Stimulated activated memory B cell treated with anti-CD40 and anti-IgM and Interleukin-4, amounts not matched to agents 10 μg/mL and 1 μg/mL and 100 μg/mL, for 72 hours (primary cell): ENCODE results near the gene CRISP2.
"Not testable (repeated sequence)": the region's sequence is repeated elsewhere in the genome, so short reads cannot be mapped to it uniquely, and the experiment has no call there.

Source experiments
- ATAC-seq: fragments of 150-1000 bp; cut with Tn5 transposase; 2 replicates; pipeline ENCODE4 v1.10.0; 2021
- H3K27ac Mint-ChIP-seq: one replicate; pipeline ENCODE4 v1.8.0; 2022; ENCODE audit warnings: mild to moderate bottlenecking, mixed read lengths
- H3K27me3 Mint-ChIP-seq: one replicate; pipeline ENCODE4 v1.8.0; 2022; ENCODE audit warnings: mixed read lengths
- H3K36me3 Mint-ChIP-seq: one replicate; pipeline ENCODE4 v1.8.0; 2022; ENCODE audit warnings: mixed read lengths
- H3K4me1 Mint-ChIP-seq: one replicate; pipeline ENCODE4 v1.8.0; 2022; ENCODE audit warnings: mixed read lengths
- H3K4me3 Mint-ChIP-seq: one replicate; pipeline ENCODE4 v1.8.0; 2022; ENCODE audit warnings: mild to moderate bottlenecking, moderate library complexity, mixed read lengths
- H3K9me3 Mint-ChIP-seq: one replicate; pipeline ENCODE4 v1.8.0; 2022; ENCODE audit warnings: mixed read lengths

Gene CRISP2

DNA sequence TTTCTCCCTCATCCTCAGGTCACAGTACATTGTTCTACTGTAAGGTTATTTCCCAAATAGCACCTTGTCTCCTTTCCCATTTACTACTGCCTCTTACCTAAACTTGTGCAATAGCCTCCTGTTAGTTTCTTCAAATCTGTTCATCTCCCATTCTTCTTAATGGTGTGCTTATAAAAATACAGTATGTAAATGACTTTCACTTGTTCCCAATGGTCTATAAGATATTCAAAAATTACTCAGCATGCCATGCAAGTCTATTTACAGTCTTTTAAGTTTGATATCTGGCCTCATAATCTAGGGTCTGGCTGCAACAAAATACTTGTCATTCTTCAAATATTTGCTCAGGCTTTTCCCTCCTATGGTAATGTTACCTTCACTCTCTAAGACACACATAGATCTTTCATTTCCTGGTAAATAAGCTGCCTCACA, 45.2 kb downstream of the CRISP2 start:
- Mint-ChIP-seq H3K9me3 (peaks cover 22% of the 10 kb centered on the region), H3K4me3 (no peak overlapping the region), H3K4me1 (no peaks in the 10 kb centered on the region), H3K27me3 (no peaks in the 10 kb centered on the region), H3K36me3 (no peaks in the 10 kb centered on the region), H3K27ac (no peak overlapping the region)
- no peak for ATAC-seq

DNA sequence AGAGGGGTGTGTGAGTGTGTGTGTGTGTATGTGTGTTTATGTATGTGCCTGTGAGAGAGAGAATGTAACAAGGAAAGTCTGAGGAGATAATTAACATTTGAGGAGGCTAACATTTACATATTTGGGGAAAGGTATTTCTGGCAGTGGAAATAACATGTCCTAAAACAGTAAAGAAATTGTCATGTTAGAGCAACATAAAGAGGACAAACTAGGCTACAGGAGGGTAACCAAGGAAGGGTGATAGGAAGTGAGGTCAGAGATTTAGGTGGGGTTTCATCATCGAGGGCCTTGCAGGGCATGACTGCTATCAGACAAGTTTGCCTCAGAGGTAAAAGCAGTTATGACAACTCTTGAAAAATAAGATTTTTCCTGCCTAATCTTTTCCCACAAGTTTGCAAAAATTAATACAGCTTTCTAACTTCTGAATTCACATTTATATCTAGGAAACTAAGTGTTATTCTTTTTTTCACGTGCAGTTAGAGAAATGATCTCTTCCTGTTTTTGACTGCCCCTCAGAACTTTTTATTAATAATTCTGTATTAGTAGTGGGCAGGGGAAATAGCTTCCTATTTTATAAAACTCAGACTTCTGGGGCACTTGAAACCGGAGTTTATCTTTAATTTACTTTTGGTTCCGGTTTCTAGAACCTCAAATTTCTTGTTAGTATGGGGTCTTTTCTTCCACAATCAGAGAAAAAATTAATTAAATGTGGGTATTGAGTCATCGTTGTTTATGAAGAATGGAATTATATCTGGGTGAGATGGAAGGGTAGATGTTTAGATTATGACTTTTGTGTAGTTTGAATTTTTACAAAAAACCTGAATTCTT, 46.2 kb downstream of the CRISP2 start:
- no peaks in the 10 kb centered on the region for H3K36me3 Mint-ChIP-seq
- H3K9me3 Mint-ChIP-seq: peaks cover 21% of the 10 kb centered on the region
- ATAC-seq: no peak

DNA sequence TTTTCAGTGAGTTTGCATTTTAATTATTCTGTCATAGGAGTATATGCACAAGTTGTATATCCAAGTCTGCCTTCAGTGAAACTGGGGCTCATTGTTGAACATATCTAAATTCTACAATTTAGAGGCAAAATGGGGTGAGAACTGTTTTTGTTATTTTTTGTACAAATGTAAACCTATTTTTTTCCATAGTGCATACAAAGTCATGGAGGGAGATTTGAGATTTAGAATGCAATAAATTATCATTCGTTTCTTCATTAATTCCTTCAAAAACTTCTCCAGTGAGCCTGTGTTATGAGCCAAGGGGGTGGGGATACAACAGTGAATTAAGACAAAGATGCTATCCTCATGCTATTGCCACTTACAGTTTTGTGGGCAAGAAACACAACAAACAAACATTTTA, 46.9 kb downstream of the CRISP2 start:
- Mint-ChIP-seq H3K36me3 (no peaks in the 10 kb centered on the region), H3K27me3 (no peaks in the 10 kb centered on the region), H3K9me3 (peaks cover 16% of the 10 kb centered on the region), H3K4me3 (no peak overlapping the region), H3K4me1 (no peaks in the 10 kb centered on the region), H3K27ac (no peak overlapping the region)
- ATAC-seq: no peak

More for the DNA sequence above, 46.2 kb downstream of the CRISP2 start:
- Mint-ChIP-seq H3K27me3 (no peaks in the 10 kb centered on the region), H3K27ac (no peak overlapping the region), H3K4me3 (no peak overlapping the region), H3K4me1 (no peaks in the 10 kb centered on the region)

DNA sequence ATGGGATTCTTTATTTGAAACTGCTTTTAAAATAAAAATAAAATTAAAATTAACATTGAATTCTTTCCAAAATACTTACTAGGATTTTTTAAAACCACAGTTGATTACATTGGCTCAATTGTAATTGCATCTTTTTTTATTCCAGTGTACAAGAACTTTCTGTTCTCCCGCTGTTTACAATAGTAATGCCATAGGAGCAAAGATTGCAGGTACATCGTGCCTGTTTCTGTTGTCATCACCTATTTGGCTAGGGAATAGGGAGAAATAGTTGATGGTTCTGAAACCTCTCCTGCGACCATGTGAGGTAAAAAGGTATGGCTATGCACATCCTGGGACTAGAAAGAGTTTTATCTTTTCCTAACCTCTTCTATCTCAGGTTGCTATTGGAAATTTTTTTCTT, 48.5 kb downstream of the CRISP2 start:
- no peaks in the 10 kb centered on the region for H3K36me3 Mint-ChIP-seq
- H3K4me3 Mint-ChIP-seq: no peak overlapping the region
- no peaks in the 10 kb centered on the region for H3K4me1 Mint-ChIP-seq
- H3K9me3 Mint-ChIP-seq: peaks cover 7% of the 10 kb centered on the region
- no peak overlapping the region for H3K27ac Mint-ChIP-seq
- H3K27me3 Mint-ChIP-seq: no peaks in the 10 kb centered on the region
- no peak for ATAC-seq

DNA sequence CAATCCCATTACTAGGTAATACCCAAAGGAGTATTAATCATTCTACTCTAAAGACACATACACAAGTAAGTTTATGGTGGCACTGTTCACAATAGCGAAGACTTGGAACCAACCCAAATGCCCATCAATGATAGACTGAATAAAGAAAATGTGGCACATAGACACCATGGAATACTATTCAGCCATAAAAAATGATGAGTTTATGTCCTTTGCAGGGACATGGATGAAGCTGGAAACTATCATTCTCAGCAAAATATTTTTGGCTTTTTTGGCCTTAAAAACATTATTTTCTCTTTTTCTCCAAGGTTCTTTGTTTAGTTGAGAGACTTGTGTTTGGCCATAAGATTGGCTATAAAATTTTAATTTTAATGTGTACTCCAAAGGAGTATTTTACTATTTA, 49.3 kb downstream of the CRISP2 start:
- not testable (repeated sequence) for H3K9me3 Mint-ChIP-seq

DNA sequence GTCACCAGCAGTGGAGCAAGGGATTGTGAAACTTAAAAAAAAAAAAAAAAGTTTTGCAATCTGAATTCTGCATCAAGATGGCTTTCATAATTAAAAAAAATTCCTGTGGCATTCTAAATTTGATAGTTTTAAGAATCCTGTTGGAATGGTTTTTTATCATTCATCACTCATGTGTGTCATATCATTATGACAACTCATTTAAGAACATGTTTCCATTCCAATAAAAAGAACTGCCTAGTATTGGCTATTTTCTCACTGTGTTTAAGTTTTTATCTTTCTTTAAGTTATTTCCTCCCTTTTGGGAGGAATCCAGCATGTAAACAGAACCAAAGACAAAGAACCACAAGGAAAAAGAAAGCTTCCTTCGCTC, 50.5 kb downstream of the CRISP2 start:
- H3K27ac Mint-ChIP-seq: no peak overlapping the region
- peaks cover 8% of the 10 kb centered on the region for H3K9me3 Mint-ChIP-seq
- no peaks in the 10 kb centered on the region for H3K27me3 Mint-ChIP-seq
- ATAC-seq: no peak
- H3K4me1 Mint-ChIP-seq: no peaks in the 10 kb centered on the region
- no peak overlapping the region for H3K4me3 Mint-ChIP-seq
- H3K36me3 Mint-ChIP-seq: no peaks in the 10 kb centered on the region

More for the DNA sequence above, 49.3 kb downstream of the CRISP2 start:
- not testable (repeated sequence) for H3K4me1 Mint-ChIP-seq, ATAC-seq, H3K27me3 Mint-ChIP-seq, H3K4me3 Mint-ChIP-seq, H3K36me3 Mint-ChIP-seq, H3K27ac Mint-ChIP-seq

DNA sequence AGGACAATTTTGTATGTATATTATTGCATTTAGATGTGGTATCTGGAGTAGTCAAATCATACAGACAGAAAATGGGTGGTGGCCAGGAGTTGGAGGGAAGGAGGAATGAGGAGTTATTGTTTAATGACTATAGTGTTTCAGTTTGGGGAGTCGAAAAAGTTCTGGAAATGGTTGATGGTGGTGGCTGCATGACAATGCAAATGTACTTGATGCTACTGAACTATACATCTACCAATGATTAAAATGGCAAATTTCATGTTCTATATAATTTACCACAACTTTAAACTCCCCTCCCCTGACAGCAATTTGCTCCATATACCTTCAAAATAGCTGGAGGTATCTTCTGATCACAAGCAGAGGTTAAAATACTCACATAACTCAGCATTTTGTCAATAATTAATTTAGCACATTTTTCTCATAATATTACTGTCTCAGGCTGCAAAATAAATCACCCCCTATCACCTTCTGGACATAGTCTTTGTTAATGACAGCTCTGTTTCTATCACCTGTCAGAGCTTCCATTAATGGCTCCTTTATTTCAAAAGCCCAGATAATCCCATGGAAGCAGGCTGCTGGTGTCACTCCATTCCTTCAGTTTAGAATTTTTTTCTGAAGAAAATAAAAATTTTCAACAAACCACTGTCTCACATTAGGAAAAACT, 51.0 kb downstream of the CRISP2 start:
- no peaks in the 10 kb centered on the region for H3K36me3 Mint-ChIP-seq
- no peak overlapping the region for H3K4me3 Mint-ChIP-seq
- peaks cover 8% of the 10 kb centered on the region for H3K9me3 Mint-ChIP-seq
- no peak for ATAC-seq
- no peaks in the 10 kb centered on the region for H3K4me1 Mint-ChIP-seq
- no peaks in the 10 kb centered on the region for H3K27me3 Mint-ChIP-seq
- H3K27ac Mint-ChIP-seq: no peak overlapping the region

DNA sequence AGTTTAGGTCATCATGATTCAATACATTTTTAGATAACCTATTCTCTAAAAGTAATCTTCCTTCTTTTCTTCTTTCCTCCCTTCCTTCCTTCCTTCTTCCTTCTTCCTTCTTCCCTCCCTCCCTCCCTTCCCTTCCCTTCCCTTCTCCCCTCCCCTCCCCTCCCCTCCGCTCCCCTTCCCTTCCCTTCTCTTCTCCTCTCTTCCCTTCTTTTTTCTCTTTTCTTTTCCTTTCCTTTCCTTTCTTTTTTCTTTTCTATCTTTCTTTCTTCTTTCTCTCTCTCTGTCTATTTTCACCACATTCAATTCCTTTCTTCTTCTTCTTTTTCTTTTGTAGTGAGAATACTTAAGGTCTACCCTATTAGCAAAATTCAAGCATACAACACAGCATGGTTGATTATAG, 59.4 kb downstream of the CRISP2 start:
- no peaks in the 10 kb centered on the region for H3K36me3 Mint-ChIP-seq
- ATAC-seq: no peak
- H3K4me1 Mint-ChIP-seq: no peaks in the 10 kb centered on the region
- no peak overlapping the region for H3K27ac Mint-ChIP-seq
- H3K9me3 Mint-ChIP-seq: peaks cover 4% of the 10 kb centered on the region
- no peaks in the 10 kb centered on the region for H3K27me3 Mint-ChIP-seq
- no peak overlapping the region for H3K4me3 Mint-ChIP-seq

DNA sequence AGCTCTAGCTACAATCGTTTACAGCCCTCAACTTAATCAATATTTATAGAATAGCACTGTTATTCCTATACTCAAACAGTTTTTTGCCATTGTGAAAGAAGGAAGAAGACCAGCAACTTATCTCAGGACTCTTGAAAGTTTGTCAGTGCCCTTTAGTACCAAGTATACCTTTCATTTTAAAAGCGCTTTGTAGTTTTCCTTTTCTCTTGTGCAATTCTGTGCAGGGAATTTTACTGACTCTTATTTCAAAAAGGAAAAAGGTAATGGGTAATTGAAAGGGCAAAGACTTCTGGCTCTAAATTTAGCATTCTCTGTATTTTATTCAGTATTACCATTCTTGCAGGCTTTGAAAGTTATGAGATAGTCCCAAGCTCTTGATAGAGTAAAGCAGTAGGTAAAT, 59.9 kb downstream of the CRISP2 start:
- ATAC-seq: no peak
- no peaks in the 10 kb centered on the region for H3K4me1 Mint-ChIP-seq
- H3K36me3 Mint-ChIP-seq: no peaks in the 10 kb centered on the region
- no peak overlapping the region for H3K4me3 Mint-ChIP-seq
- peaks cover 2% of the 10 kb centered on the region for H3K9me3 Mint-ChIP-seq
- no peaks in the 10 kb centered on the region for H3K27me3 Mint-ChIP-seq
- no peak overlapping the region for H3K27ac Mint-ChIP-seq

DNA sequence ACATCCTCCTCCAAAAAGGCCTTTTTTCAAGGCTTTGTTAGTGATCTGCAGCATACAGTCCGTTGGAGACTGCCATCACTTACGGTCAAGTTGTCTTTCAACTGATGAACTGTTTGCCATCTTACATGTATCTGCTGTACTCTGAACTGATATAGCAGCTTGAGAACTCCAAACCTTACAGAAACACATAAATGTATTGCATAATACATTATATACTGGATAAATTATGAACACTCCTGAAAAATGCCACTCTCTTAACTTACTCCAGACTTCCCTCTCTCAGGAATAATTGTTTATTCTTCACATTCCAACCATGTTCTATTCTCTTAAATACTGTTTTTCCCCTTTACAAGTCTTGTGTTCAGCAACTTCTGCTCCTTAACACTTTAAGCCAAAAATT, 62.1 kb downstream of the CRISP2 start:
- no peak for ATAC-seq
- H3K4me1 Mint-ChIP-seq: no peaks in the 10 kb centered on the region
- H3K27ac Mint-ChIP-seq: no peak overlapping the region
- no peaks in the 10 kb centered on the region for H3K27me3 Mint-ChIP-seq
- no peaks in the 10 kb centered on the region for H3K36me3 Mint-ChIP-seq
- peaks cover 2% of the 10 kb centered on the region for H3K9me3 Mint-ChIP-seq
- H3K4me3 Mint-ChIP-seq: no peak overlapping the region

DNA sequence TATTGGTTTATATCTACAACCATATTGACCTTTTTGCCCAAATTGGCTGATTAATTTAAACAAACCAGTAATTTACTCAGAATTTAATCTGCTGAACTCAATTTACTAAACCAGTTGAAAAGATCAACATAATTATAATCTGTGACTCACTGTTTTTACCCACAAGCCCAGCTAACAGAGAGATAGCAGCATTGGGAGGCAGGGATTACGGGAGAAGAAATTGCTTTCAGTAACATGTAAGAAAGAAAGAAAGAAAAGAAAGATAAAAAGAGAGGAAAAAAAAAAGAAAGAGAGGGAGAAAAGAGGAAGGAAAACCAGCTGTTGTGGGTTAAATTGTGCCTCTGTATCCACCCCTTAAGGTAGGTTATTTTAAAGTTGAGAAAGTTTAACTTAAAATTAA, 63.4 kb downstream of the CRISP2 start:
- no peak for ATAC-seq

DNA sequence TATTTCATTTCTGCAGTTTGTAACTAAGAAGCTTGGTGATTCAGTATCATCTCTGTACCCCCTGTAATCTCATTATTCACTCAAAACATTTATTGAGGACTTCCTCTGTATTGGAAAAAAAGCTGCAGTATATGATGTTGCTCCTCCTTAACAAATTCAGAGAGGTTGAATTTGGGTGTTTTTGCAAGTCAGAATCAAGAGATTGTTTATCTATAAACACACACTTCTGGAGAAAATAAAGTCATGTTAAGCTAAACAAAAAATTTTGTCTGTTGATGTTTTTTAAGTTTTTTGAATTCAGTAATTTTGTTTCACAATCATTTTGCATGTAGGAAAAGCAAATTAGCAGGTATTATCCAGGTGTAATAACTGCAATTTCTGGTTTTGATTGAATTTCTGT, 65.3 kb downstream of the CRISP2 start:
- no peaks in the 10 kb centered on the region for H3K4me1 Mint-ChIP-seq
- H3K27ac Mint-ChIP-seq: no peak overlapping the region
- no peak for ATAC-seq
- no peaks in the 10 kb centered on the region for H3K36me3 Mint-ChIP-seq
- no peak overlapping the region for H3K4me3 Mint-ChIP-seq
- H3K9me3 Mint-ChIP-seq: peaks cover 5% of the 10 kb centered on the region
- H3K27me3 Mint-ChIP-seq: no peaks in the 10 kb centered on the region

More for the DNA sequence above, 63.4 kb downstream of the CRISP2 start:
- no peaks in the 10 kb centered on the region for H3K27me3 Mint-ChIP-seq
- no peaks in the 10 kb centered on the region for H3K36me3 Mint-ChIP-seq
- no peak overlapping the region for H3K27ac Mint-ChIP-seq
- no peak overlapping the region for H3K4me3 Mint-ChIP-seq
- H3K9me3 Mint-ChIP-seq: peaks cover 5% of the 10 kb centered on the region
- no peaks in the 10 kb centered on the region for H3K4me1 Mint-ChIP-seq

DNA sequence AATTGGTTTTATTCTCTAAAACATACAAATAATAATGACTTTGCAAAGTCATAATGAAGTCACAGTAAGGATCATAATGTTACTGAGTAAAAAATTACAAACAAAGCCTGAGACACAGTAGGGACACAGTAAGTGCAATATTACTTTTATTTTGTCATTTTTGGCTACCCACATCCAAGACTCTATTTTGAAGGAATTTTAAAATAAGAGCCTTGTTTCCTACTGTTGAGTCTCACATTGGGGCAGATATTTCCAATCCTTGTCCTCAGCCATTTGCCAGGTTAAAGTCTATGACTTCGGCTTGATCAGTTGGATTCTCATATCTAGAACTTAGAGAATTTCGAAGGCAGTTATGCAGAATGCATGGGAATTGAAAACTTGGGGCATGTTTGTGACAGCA, 65.9 kb downstream of the CRISP2 start:
- Mint-ChIP-seq H3K4me1 (no peaks in the 10 kb centered on the region), H3K36me3 (no peaks in the 10 kb centered on the region), H3K27me3 (no peaks in the 10 kb centered on the region), H3K9me3 (peaks cover 5% of the 10 kb centered on the region), H3K27ac (no peak overlapping the region), H3K4me3 (no peak overlapping the region)
- ATAC-seq: no peak

DNA sequence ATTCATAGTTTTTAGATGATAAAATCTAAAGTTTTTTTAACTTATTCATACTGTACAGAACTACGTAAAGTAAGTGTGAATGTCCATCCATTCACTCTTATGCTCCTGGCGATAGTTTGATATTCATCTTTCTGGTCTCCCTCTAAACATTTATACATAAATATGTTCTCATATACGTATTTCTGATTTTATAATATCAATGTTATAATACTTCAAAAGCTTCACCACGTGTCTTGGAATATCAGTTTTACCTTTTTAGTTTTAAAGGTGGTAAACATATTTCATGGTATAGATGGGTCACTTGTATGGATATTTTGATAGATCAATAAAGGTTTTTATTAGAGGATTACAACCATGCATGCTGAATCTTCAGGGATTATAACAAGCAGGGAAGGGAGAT, 66.4 kb downstream of the CRISP2 start:
- no peak for ATAC-seq
- Mint-ChIP-seq H3K36me3 (no peaks in the 10 kb centered on the region), H3K4me1 (no peaks in the 10 kb centered on the region)

DNA sequence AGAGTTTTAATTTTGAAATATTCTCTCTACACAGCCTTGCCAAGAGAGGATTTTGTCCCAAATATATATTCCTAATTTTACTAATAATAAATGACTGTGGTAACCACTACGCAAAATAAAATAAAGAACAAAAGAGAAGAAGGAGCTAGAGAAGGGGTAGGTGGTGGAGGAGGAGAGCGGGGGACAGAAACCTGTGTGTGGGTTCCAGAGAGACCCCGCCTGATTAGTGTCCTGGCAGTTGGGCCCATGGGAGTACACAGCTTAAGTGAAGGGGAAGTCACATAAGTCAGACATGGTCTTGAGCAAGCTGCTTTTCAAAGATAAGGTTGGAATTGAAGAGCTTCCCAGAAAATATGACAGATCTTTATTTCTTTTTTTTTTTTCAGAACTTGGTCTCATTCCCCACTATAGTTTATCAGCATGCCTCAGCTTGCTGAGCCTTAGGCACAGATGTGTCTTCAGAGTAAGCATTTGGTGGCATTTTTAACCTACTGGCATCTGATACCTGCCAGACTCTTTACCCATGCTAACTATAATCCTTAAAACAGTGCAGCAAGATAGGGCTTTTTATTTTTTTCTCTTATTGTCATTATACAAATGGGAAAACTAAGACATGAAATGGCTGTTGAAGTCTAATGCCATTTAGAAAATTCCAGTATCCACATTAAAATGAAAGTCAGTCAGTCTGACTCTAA, 67.1 kb downstream of the CRISP2 start:
- ATAC-seq: no peak
- no peaks in the 10 kb centered on the region for H3K27me3 Mint-ChIP-seq

More for the DNA sequence above, 66.4 kb downstream of the CRISP2 start:
- no peak overlapping the region for H3K4me3 Mint-ChIP-seq
- H3K9me3 Mint-ChIP-seq: peaks cover 5% of the 10 kb centered on the region
- H3K27ac Mint-ChIP-seq: no peak overlapping the region
- H3K27me3 Mint-ChIP-seq: no peaks in the 10 kb centered on the region

DNA sequence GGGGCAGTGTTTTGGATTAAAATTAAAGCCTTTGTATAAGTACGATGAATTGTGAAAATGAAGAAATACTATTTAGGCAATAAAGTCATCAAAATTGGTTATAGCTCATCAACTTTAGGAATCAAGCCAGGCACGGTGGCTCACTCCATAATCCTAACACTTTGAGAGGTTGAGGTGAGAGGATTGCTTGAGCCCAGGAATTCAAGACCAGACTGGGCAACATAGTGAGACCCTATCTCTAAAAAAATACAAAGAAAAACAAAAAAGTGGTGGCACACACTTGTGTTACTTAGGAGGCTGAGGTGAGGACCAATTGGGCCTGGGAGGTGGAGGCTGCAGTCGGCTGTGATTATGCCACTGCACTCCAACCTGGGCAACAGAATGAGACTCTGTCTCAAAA, 68.2 kb downstream of the CRISP2 start:
- no peaks in the 10 kb centered on the region for H3K27me3 Mint-ChIP-seq
- H3K36me3 Mint-ChIP-seq: no peaks in the 10 kb centered on the region
- no peak for ATAC-seq
- H3K4me1 Mint-ChIP-seq: no peaks in the 10 kb centered on the region
- peaks cover 5% of the 10 kb centered on the region for H3K9me3 Mint-ChIP-seq
- H3K4me3 Mint-ChIP-seq: no peak overlapping the region
- no peak overlapping the region for H3K27ac Mint-ChIP-seq

More for the DNA sequence above, 67.1 kb downstream of the CRISP2 start:
- no peak overlapping the region for H3K4me3 Mint-ChIP-seq
- no peaks in the 10 kb centered on the region for H3K4me1 Mint-ChIP-seq
- no peak overlapping the region for H3K27ac Mint-ChIP-seq
- peaks cover 5% of the 10 kb centered on the region for H3K9me3 Mint-ChIP-seq
- no peaks in the 10 kb centered on the region for H3K36me3 Mint-ChIP-seq
